Measurements from ENCODE around the gene INTS1.
A peak's percentile ranks its signal among the peaks of the same experiment; 100 is the strongest.
"Not testable (repeated sequence)": the region's sequence is repeated elsewhere in the genome, so short reads cannot be mapped to it uniquely, and the experiment has no call there.

Gene INTS1

GRCh38 chr7:1525409-1525808 lies 21.2 kb upstream of the INTS1 start:
- DNase-seq, result no peak
- Mint-ChIP-seq H3K4me3 (no peak overlapping the region), H3K36me3 (ENCODE audit: low read depth) (no peaks in the 10 kb centered on the region), H3K9me3 (no peaks in the 10 kb centered on the region), H3K27ac (no peak overlapping the region), H3K27me3 (no peaks in the 10 kb centered on the region), H3K4me1 (ENCODE audit: low read depth) (peaks cover 9% of the 10 kb centered on the region)

- Mint-ChIP-seq H3K27me3 (no peaks in the 10 kb centered on the region), H3K9me3 (peaks cover 6% of the 10 kb centered on the region), H3K36me3 (ENCODE audit: low read depth) (no peaks in the 10 kb centered on the region), H3K4me3 (no peak overlapping the region), H3K27ac (no peak overlapping the region), H3K4me1 (ENCODE audit: low read depth) (peaks cover 7% of the 10 kb centered on the region)
- DNase-seq, result no peak
Measured at GRCh38 chr7:1523844-1524243, 19.7 kb upstream of the INTS1 start.

GRCh38 chr7:1523208-1523607 lies 19.0 kb upstream of the INTS1 start:
- H3K9me3 Mint-ChIP-seq, result peaks cover 6% of the 10 kb centered on the region
- H3K4me1 Mint-ChIP-seq (ENCODE audit: low read depth), result peaks cover 7% of the 10 kb centered on the region
- no peaks in the 10 kb centered on the region for H3K36me3 Mint-ChIP-seq (ENCODE audit: low read depth)
- H3K4me3 Mint-ChIP-seq, result no peak overlapping the region
- no peak for DNase-seq
- H3K27ac Mint-ChIP-seq, result no peak overlapping the region
- no peaks in the 10 kb centered on the region for H3K27me3 Mint-ChIP-seq

GRCh38 chr7:1521456-1521855 lies 17.3 kb upstream of the INTS1 start:
- H3K9me3 Mint-ChIP-seq, result peaks cover 6% of the 10 kb centered on the region
- no peaks in the 10 kb centered on the region for H3K36me3 Mint-ChIP-seq (ENCODE audit: low read depth)
- H3K27ac Mint-ChIP-seq, result no peak overlapping the region
- H3K27me3 Mint-ChIP-seq, result no peaks in the 10 kb centered on the region
- H3K4me1 Mint-ChIP-seq (ENCODE audit: low read depth), result peaks cover 7% of the 10 kb centered on the region
- DNase-seq, result no peak
- H3K4me3 Mint-ChIP-seq, result no peak overlapping the region

GRCh38 chr7:1520539-1521234 lies 16.5 kb upstream of the INTS1 start:
- no peaks in the 10 kb centered on the region for H3K27me3 Mint-ChIP-seq
- no peak for DNase-seq
- H3K36me3 Mint-ChIP-seq (ENCODE audit: low read depth), result no peaks in the 10 kb centered on the region
- no peak overlapping the region for H3K4me3 Mint-ChIP-seq
- peaks cover 7% of the 10 kb centered on the region for H3K4me1 Mint-ChIP-seq (ENCODE audit: low read depth)
- H3K27ac Mint-ChIP-seq, result no peak overlapping the region
- peaks cover 6% of the 10 kb centered on the region for H3K9me3 Mint-ChIP-seq

GRCh38 chr7:1519322-1519922 lies 15.2 kb upstream of the INTS1 start:
- H3K27ac Mint-ChIP-seq; H3K9me3 Mint-ChIP-seq; H3K4me1 Mint-ChIP-seq (ENCODE audit: low read depth); H3K4me3 Mint-ChIP-seq; DNase-seq; H3K27me3 Mint-ChIP-seq; H3K36me3 Mint-ChIP-seq (ENCODE audit: low read depth): not testable (repeated sequence)

GRCh38 chr7:1516586-1517251 lies 12.5 kb upstream of the INTS1 start:
- no peaks in the 10 kb centered on the region for H3K27me3 Mint-ChIP-seq
- no peak overlapping the region for H3K27ac Mint-ChIP-seq

GRCh38 chr7:1515509-1515967 lies 11.3 kb upstream of the INTS1 start:
- not testable (repeated sequence) for H3K36me3 Mint-ChIP-seq (ENCODE audit: low read depth); H3K27ac Mint-ChIP-seq; H3K4me3 Mint-ChIP-seq; H3K27me3 Mint-ChIP-seq; H3K9me3 Mint-ChIP-seq; DNase-seq
- peaks cover 24% of the 10 kb centered on the region for H3K4me1 Mint-ChIP-seq (ENCODE audit: low read depth)

More at GRCh38 chr7:1516586-1517251, 12.5 kb upstream of the INTS1 start:
- no peak for DNase-seq
- Mint-ChIP-seq H3K4me1 (ENCODE audit: low read depth) (peaks cover 26% of the 10 kb centered on the region), H3K36me3 (ENCODE audit: low read depth) (no peaks in the 10 kb centered on the region), H3K9me3 (peaks cover 6% of the 10 kb centered on the region), H3K4me3 (no peak overlapping the region)

GRCh38 chr7:1514995-1515401 lies 10.8 kb upstream of the INTS1 start:
- Mint-ChIP-seq H3K27me3 (no peaks in the 10 kb centered on the region), H3K4me1 (ENCODE audit: low read depth) (peaks cover 24% of the 10 kb centered on the region)

GRCh38 chr7:1514407-1514806 lies 10.2 kb upstream of the INTS1 start:
- peaks cover 24% of the 10 kb centered on the region for H3K4me1 Mint-ChIP-seq (ENCODE audit: low read depth)
- H3K27ac Mint-ChIP-seq, result no peak overlapping the region
- H3K9me3 Mint-ChIP-seq, result peaks cover 5% of the 10 kb centered on the region
- no peaks in the 10 kb centered on the region for H3K27me3 Mint-ChIP-seq
- no peaks in the 10 kb centered on the region for H3K36me3 Mint-ChIP-seq (ENCODE audit: low read depth)
- no peak overlapping the region for H3K4me3 Mint-ChIP-seq
- DNase-seq, result no peak

More at GRCh38 chr7:1514995-1515401, 10.8 kb upstream of the INTS1 start:
- H3K9me3 Mint-ChIP-seq, result peaks cover 6% of the 10 kb centered on the region
- no peak for DNase-seq
- H3K36me3 Mint-ChIP-seq (ENCODE audit: low read depth), result no peaks in the 10 kb centered on the region
- H3K27ac Mint-ChIP-seq, result no peak overlapping the region
- H3K4me3 Mint-ChIP-seq, result no peak overlapping the region

GRCh38 chr7:1513657-1514095 lies 9.5 kb upstream of the INTS1 start:
- Mint-ChIP-seq H3K36me3 (ENCODE audit: low read depth) (no peaks in the 10 kb centered on the region), H3K4me3 (no peak overlapping the region), H3K27ac (peak overlapping the region; percentile 84)

GRCh38 chr7:1512781-1513656 lies 8.8 kb upstream of the INTS1 start:
- H3K36me3 Mint-ChIP-seq (ENCODE audit: low read depth), result no peaks in the 10 kb centered on the region
- H3K27me3 Mint-ChIP-seq, result peaks cover 3% of the 10 kb centered on the region
- DNase-seq, result peak; percentile 71
- H3K4me3 Mint-ChIP-seq, result peak overlapping the region; percentile 25
- H3K9me3 Mint-ChIP-seq, result no peaks in the 10 kb centered on the region
- peak overlapping the region; percentile 84 for H3K27ac Mint-ChIP-seq
- H3K4me1 Mint-ChIP-seq (ENCODE audit: low read depth), result peaks cover 31% of the 10 kb centered on the region

More at GRCh38 chr7:1513657-1514095, 9.5 kb upstream of the INTS1 start:
- Mint-ChIP-seq H3K9me3 (no peaks in the 10 kb centered on the region), H3K27me3 (no peaks in the 10 kb centered on the region), H3K4me1 (ENCODE audit: low read depth) (peaks cover 26% of the 10 kb centered on the region)
- no peak for DNase-seq

GRCh38 chr7:1511444-1512422 lies 7.5 kb upstream of the INTS1 start:
- Mint-ChIP-seq H3K4me1 (ENCODE audit: low read depth) (peaks cover 39% of the 10 kb centered on the region), H3K4me3 (no peak overlapping the region), H3K27ac (peak overlapping the region; percentile 68), H3K27me3 (peaks cover 3% of the 10 kb centered on the region), H3K9me3 (no peaks in the 10 kb centered on the region), H3K36me3 (ENCODE audit: low read depth) (no peaks in the 10 kb centered on the region)
- DNase-seq, result no peak

All from activated T-cell treated with anti-CD3 and anti-CD28 coated beads, Interleukin-2, amount 50 U/mL, for 24 hours (primary cell).